ENCODE results near the gene C1QTNF9B. TPM values are rescaled to one million over a fixed set of nuclear protein-coding genes. Genes with fewer than 3 reads are reported as not detected.
"Not testable (repeated sequence)": the region's sequence is repeated elsewhere in the genome, so short reads cannot be mapped to it uniquely, and the experiment has no call there.

The C1QTNF9B gene
- total RNA-seq, 1 donor from 2014 or later, result not detected

GRCh38 chr13:23889615-23890607, 7.4 kb downstream of the C1QTNF9B start:
- no peak overlapping the region for H3K27ac ChIP-seq
- Mint-ChIP-seq H3K36me3 (peaks cover 2% of the 10 kb centered on the region), H3K27me3 (ENCODE audit: insufficient read depth, low read depth) (no peaks in the 10 kb centered on the region), H3K9me3 (no peaks in the 10 kb centered on the region), H3K27ac (peak overlapping the region; percentile 7), H3K4me1 (peaks cover 23% of the 10 kb centered on the region), H3K4me3 (peak overlapping the region; percentile 90)
- H3K4me3 ChIP-seq, result peak overlapping the region; percentile 66
- peak; percentile 54 for TF ChIP-seq CTCF (IDR thresholded peaks at IDR 0.05)
- TF ChIP-seq EZH2phosphoT487 (IDR thresholded peaks at IDR 0.05), result no peak
- H3K4me1 ChIP-seq, result peaks cover 15% of the 10 kb centered on the region
- H3K36me3 ChIP-seq, result no peaks in the 10 kb centered on the region
- peaks cover 17% of the 10 kb centered on the region for H3K79me2 ChIP-seq (ENCODE audit: low read depth)
- H2AFZ ChIP-seq (replicated peaks), result peak overlapping the region; percentile 59
- H3F3A ChIP-seq (ENCODE audit: low read depth), result peaks cover 17% of the 10 kb centered on the region
- H3K9me3 ChIP-seq (ENCODE audit: low read depth), result no peaks in the 10 kb centered on the region
- peak; percentile 46 for DNase-seq (ENCODE audit: low spot score)
- peak overlapping the region; percentile 72 for H3K4me2 ChIP-seq
- H3K27me3 ChIP-seq, result no peaks in the 10 kb centered on the region
- H4K20me1 ChIP-seq (ENCODE audit: low read depth), result no peaks in the 10 kb centered on the region
- H3K9ac ChIP-seq, result no peak overlapping the region

GRCh38 chr13:23888658-23889614, 8.4 kb downstream of the C1QTNF9B start, which contains the start of gene MIPEP:
TSS of gene MIPEP (minus strand) at chr13:23889400. CDS start at chr13:23889320, 80 bp downstream.
- peak within 1 kb of the TSS; percentile 90 for H3K4me3 Mint-ChIP-seq

DNA sequence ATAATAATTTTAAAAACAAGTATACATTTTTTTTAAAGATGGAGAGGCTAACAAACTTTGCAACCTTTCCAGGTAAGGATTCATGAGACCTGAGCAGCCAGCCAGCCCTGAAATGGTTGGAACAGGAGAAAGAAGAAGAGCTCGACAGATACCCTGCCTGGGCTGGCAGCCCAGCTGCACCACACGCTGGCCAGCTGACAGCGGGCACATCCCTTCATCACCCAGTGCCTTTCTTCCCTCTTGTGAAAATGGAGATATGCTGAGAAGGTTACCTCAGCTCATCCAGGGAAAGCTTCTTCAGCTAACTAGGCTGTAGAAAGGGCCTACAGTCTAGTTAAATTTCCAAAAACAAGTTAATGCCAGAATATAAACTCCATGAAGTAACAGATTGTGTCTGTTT, 12.9 kb downstream of the C1QTNF9B start:
- not testable (repeated sequence) for H3K9me3 ChIP-seq (ENCODE audit: low read depth); H3K36me3 Mint-ChIP-seq; H3K4me1 ChIP-seq; H3K27me3 Mint-ChIP-seq (ENCODE audit: insufficient read depth, low read depth); H2AFZ ChIP-seq (replicated peaks); DNase-seq (ENCODE audit: low spot score); H3K36me3 ChIP-seq; H3K27ac ChIP-seq; H3K27ac Mint-ChIP-seq; H4K20me1 ChIP-seq (ENCODE audit: low read depth); H3K9me3 Mint-ChIP-seq; H3K9ac ChIP-seq; H3K4me2 ChIP-seq; H3K4me3 ChIP-seq; H3K27me3 ChIP-seq; H3K4me3 Mint-ChIP-seq
- peaks cover 17% of the 10 kb centered on the region for H3F3A ChIP-seq (ENCODE audit: low read depth)
- H3K4me1 Mint-ChIP-seq, result peaks cover 12% of the 10 kb centered on the region
- H3K79me2 ChIP-seq (ENCODE audit: low read depth), result peaks cover 17% of the 10 kb centered on the region

More at GRCh38 chr13:23888658-23889614, 8.4 kb downstream of the C1QTNF9B start, which contains the start of gene MIPEP:
- H3K27ac Mint-ChIP-seq, result peak within 1 kb of the TSS; percentile 7
- H3K4me1 ChIP-seq, result peaks cover 15% of the 10 kb centered on the region
- H4K20me1 ChIP-seq (ENCODE audit: low read depth), result no peaks in the 10 kb centered on the region
- peaks cover 17% of the 10 kb centered on the region for H3K79me2 ChIP-seq (ENCODE audit: low read depth)
- H3K4me2 ChIP-seq, result peak within 1 kb of the TSS; percentile 89
- H3K9ac ChIP-seq, result no peak within 1 kb of the TSS
- no peaks in the 10 kb centered on the region for H3K9me3 ChIP-seq (ENCODE audit: low read depth)
- peaks cover 23% of the 10 kb centered on the region for H3K4me1 Mint-ChIP-seq
- DNase-seq (ENCODE audit: low spot score), result peak; percentile 98
- H3K36me3 ChIP-seq, result no peaks in the 10 kb centered on the region
- H3K27me3 ChIP-seq, result no peaks in the 10 kb centered on the region
- H3K4me3 ChIP-seq, result peak within 1 kb of the TSS; percentile 66
- no peak for TF ChIP-seq EZH2phosphoT487 (IDR thresholded peaks at IDR 0.05)
- peak; percentile 43 for TF ChIP-seq EZH2 (IDR thresholded peaks at IDR 0.05)
- TF ChIP-seq CTCF (IDR thresholded peaks at IDR 0.05), result peak; percentile 73
- peaks cover 17% of the 10 kb centered on the region for H3F3A ChIP-seq (ENCODE audit: low read depth)
- peaks cover 3% of the 10 kb centered on the region for H3K36me3 Mint-ChIP-seq
- no peaks in the 10 kb centered on the region for H3K27me3 Mint-ChIP-seq (ENCODE audit: insufficient read depth, low read depth)
- H3K9me3 Mint-ChIP-seq, result no peaks in the 10 kb centered on the region
- H3K27ac ChIP-seq, result peak within 1 kb of the TSS; percentile 8
- H2AFZ ChIP-seq (replicated peaks), result peak within 1 kb of the TSS; percentile 68
